CD4-positive, alpha-beta T cell (primary cell): ENCODE results near the gene RIT2. TPM values are rescaled to one million over a fixed set of nuclear protein-coding genes. Genes with fewer than 3 reads are reported as not detected.

ENCODE experiments used
- ATAC-seq: fragments of 200-7000 bp; cut with Tn5 transposase; one replicate; pipeline ENCODE4 v1.10.0; 2022; ENCODE audit warnings: mild to moderate bottlenecking; ENCODE audit not compliant: poor library complexity
- CTCF ChIA-PET: fragments of 350-600 bp; sonication (Branson Sonifier 250); formaldehyde crosslinking; loops from one replicate; lab custom pipeline; 2021; ENCODE audit warnings: antibody characterized with exemption, inconsistent platforms; lab: Charles Lee
- POLR2A ChIA-PET: fragments of 350-600 bp; sonication (Branson Sonifier 250); formaldehyde crosslinking; loops from one replicate; lab custom pipeline; 2021; ENCODE audit warnings: antibody characterized with exemption, inconsistent platforms; lab: Charles Lee
- DNase-seq, 14 experiments: peaks; one replicate each; pipeline ENCODE4 v3.0.0-alpha.2; 2013 to 2020; ENCODE audit warnings: mixed read lengths in 2 of 14
- H3K27ac ChIP-seq, 2 donors: one replicate each; pipeline versions ENCODE4 v1.5.1 to v1.7.0; 2013; ENCODE audit warnings: low read length in 2 of 2, low read depth in 1 of 2, mild to moderate bottlenecking in 1 of 2
- H3K27me3 ChIP-seq, 2 experiments: 1 replicate in 1 of 2; 2 replicates in 1 of 2; pipeline versions ENCODE4 v1.6.1 to v1.7.0; 2013; ENCODE audit warnings: low read length in 2 of 2, control low read depth in 1 of 2, mild to moderate bottlenecking in 1 of 2, moderate library complexity in 1 of 2; ENCODE audit not compliant: insufficient read depth in 2 of 2, control insufficient read depth in 1 of 2
- H3K36me3 ChIP-seq: one replicate; pipeline ENCODE4 v1.6.1; 2013; ENCODE audit warnings: low read length, control low read depth; ENCODE audit not compliant: insufficient read depth
- H3K4me1 ChIP-seq: one replicate; pipeline ENCODE4 v1.6.1; 2013; ENCODE audit warnings: low read length, control low read depth; ENCODE audit not compliant: insufficient read depth
- H3K4me3 ChIP-seq: one replicate; pipeline ENCODE4 v1.5.1; 2013; ENCODE audit warnings: mild to moderate bottlenecking, low read length, moderate library complexity
- H3K9me3 ChIP-seq, 2 experiments: 1 replicate in 1 of 2; 2 replicates in 1 of 2; pipeline versions ENCODE4 v1.6.1 to v1.7.0; 2013; ENCODE audit warnings: low read length in 2 of 2, mild to moderate bottlenecking in 2 of 2, control low read depth in 1 of 2, moderate library complexity in 1 of 2; ENCODE audit not compliant: control insufficient read depth in 1 of 2, insufficient read depth in 1 of 2
- H3K27ac Mint-ChIP-seq: one replicate; pipeline ENCODE4 v1.8.0; 2020; ENCODE audit warnings: mixed read lengths
- H3K27me3 Mint-ChIP-seq: one replicate; pipeline ENCODE4 v1.8.0; 2021; ENCODE audit warnings: mixed read lengths
- H3K36me3 Mint-ChIP-seq: one replicate; pipeline ENCODE4 v1.8.0; 2021; ENCODE audit warnings: low read depth, mixed read lengths
- H3K4me1 Mint-ChIP-seq: one replicate; pipeline ENCODE4 v1.8.0; 2021; ENCODE audit warnings: low read depth, mixed read lengths
- H3K4me3 Mint-ChIP-seq: one replicate; pipeline ENCODE4 v1.8.0; 2020; ENCODE audit warnings: mild to moderate bottlenecking, mixed read lengths
- H3K9me3 Mint-ChIP-seq: one replicate; pipeline ENCODE4 v1.8.0; 2020; ENCODE audit warnings: mixed read lengths
- intact Hi-C, 2 experiments: fragments of 100-400 bp; cut with DNase I in 1 of 2; cut with micrococcal nuclease in 1 of 2; formaldehyde crosslinking; loops; one replicate each; pipeline versions ENCODE4 v1.15.1 to v1.9.0; 2023 to 2025; cut with DNase I, micrococcal nuclease
- total RNA-seq, 174 experiments: library from RNA in 2 of 174; stranded (reverse) in 2 of 174; gene quantifications; one replicate each; pipeline ENCODE4 v1.2.3 and lab custom pipeline; 2021 to 2026
- TF ChIP-seq, protein P1 (sequence below): fragments of 200-600 bp; IDR thresholded peaks from one replicate; pipeline ENCODE4 v1.8.0; 2022; ENCODE audit warnings: antibody characterized with exemption, mild to moderate bottlenecking

RIT2 gene
- total RNA-seq, 2 experiments from 2014 or later, result not detected

GRCh38 chr18:42782929-42783328 is 332.6 kb downstream of the RIT2 start:
- no peak for ATAC-seq
- H3K4me3 Mint-ChIP-seq, result no peak overlapping the region

GRCh38 chr18:42781298-42781815 is 334.1 kb downstream of the RIT2 start:
- Mint-ChIP-seq H3K27me3 (no peaks in the 10 kb centered on the region), H3K9me3 (peaks cover 17% of the 10 kb centered on the region), H3K36me3 (no peaks in the 10 kb centered on the region), H3K4me1 (no peaks in the 10 kb centered on the region), H3K27ac (no peak overlapping the region), H3K4me3 (no peak overlapping the region)
- H3K27me3 ChIP-seq, result no peaks in the 10 kb centered on the region
- H3K9me3 ChIP-seq, result no peaks in the 10 kb centered on the region
- no peak overlapping the region for H3K4me3 ChIP-seq
- DNase-seq (no peak), ATAC-seq (no peak)
- H3K27ac ChIP-seq, result no peak overlapping the region
- intact Hi-C loops, result no loop called here
- no peaks in the 10 kb centered on the region for H3K36me3 ChIP-seq
- POLR2A ChIA-PET, result no interaction called here
- TF ChIP-seq, protein P1, sequence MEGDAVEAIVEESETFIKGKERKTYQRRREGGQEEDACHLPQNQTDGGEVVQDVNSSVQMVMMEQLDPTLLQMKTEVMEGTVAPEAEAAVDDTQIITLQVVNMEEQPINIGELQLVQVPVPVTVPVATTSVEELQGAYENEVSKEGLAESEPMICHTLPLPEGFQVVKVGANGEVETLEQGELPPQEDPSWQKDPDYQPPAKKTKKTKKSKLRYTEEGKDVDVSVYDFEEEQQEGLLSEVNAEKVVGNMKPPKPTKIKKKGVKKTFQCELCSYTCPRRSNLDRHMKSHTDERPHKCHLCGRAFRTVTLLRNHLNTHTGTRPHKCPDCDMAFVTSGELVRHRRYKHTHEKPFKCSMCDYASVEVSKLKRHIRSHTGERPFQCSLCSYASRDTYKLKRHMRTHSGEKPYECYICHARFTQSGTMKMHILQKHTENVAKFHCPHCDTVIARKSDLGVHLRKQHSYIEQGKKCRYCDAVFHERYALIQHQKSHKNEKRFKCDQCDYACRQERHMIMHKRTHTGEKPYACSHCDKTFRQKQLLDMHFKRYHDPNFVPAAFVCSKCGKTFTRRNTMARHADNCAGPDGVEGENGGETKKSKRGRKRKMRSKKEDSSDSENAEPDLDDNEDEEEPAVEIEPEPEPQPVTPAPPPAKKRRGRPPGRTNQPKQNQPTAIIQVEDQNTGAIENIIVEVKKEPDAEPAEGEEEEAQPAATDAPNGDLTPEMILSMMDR, result no peak
- no peaks in the 10 kb centered on the region for H3K4me1 ChIP-seq
- CTCF ChIA-PET, result no interaction called here

More at GRCh38 chr18:42782929-42783328, 332.6 kb downstream of the RIT2 start:
- Histone ChIP-seq H3K4me3 (no peak overlapping the region), H3K36me3 (no peaks in the 10 kb centered on the region), H3K4me1 (no peaks in the 10 kb centered on the region), H3K9me3 (no peaks in the 10 kb centered on the region), H3K27me3 (no peaks in the 10 kb centered on the region), H3K27ac (no peak overlapping the region)
- Mint-ChIP-seq H3K27ac (no peak overlapping the region), H3K36me3 (no peaks in the 10 kb centered on the region), H3K27me3 (no peaks in the 10 kb centered on the region), H3K4me1 (no peaks in the 10 kb centered on the region), H3K9me3 (peaks cover 18% of the 10 kb centered on the region)
- DNase-seq, result no peak
- intact Hi-C loops, result no loop called here
- TF ChIP-seq, protein P1, result no peak
- POLR2A ChIA-PET, result interaction anchor here (0.8 kb wide), 1 partner anchor 8 kb away, joined by 3 read pairs; no protein-coding TSS in a partner anchor
- CTCF ChIA-PET, result no interaction called here

DNA sequence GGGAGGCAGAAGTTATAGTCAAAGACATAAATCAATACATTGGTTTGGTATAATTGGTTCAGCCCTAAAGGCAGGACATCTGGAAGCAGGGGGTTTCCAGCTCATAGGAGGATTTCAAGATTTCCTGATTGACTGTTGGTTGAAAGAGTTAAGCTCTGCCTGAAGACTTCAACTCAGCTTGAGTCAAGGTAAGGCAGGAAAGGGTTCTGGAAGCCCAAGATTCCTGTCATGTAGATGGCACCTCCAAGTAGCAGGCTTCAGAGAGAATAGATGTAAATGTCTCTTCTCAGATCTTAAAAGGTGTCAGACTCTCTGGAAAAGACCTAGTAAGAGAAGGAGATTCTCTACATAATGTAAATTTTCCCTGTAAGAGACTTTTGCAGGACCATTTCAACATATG is 335.3 kb downstream of the RIT2 start:
- H3K4me1 ChIP-seq, result no peaks in the 10 kb centered on the region
- no peak overlapping the region for H3K27ac ChIP-seq
- Mint-ChIP-seq H3K27ac (no peak overlapping the region), H3K36me3 (no peaks in the 10 kb centered on the region), H3K9me3 (peaks cover 15% of the 10 kb centered on the region), H3K27me3 (no peaks in the 10 kb centered on the region), H3K4me1 (no peaks in the 10 kb centered on the region), H3K4me3 (no peak overlapping the region)
- TF ChIP-seq, protein P1, result no peak
- no peaks in the 10 kb centered on the region for H3K36me3 ChIP-seq
- ATAC-seq (no peak), DNase-seq (no peak)
- no peak overlapping the region for H3K4me3 ChIP-seq
- no peaks in the 10 kb centered on the region for H3K27me3 ChIP-seq
- CTCF ChIA-PET, result no interaction called here
- POLR2A ChIA-PET, result no interaction called here
- intact Hi-C loops, result no loop called here
- H3K9me3 ChIP-seq, result peaks cover 0 to 6% of the 10 kb centered on the region in 2 experiments
